ENCODE data around the gene CNTNAP2.

DNA sequence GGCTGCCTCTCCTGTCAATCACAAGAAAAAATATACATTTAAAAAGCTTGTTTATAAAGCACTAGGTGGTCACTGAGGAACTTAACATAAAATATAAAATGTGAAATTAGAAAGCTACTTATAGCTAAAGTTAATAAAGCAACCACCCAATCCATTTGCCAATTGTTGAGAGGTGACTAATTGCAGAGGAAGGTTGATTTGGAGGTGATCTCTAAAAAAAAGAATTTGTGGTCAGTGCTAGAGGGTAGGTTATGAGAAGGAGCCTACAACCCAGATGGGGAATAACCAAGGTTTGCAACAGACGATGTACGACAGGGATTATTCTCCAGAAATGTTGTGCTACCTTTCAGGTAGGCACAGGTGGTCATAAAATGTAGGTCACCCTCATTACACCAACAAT is 2029.7 kb downstream of the CNTNAP2 start:
- TF ChIP-seq EZH2phosphoT487 (IDR thresholded peaks at IDR 0.05; ENCODE audit: insufficient read depth, low read depth) (no peak), EZH2 (IDR thresholded peaks at IDR 0.05; ENCODE audit: insufficient read depth, poor library complexity, severe bottlenecking) (no peak)

Data from GM23248 (cell line).